Hematopoietic multipotent progenitor cell treated with erythropoietin and hydrocortisone succinate and interleukin-3 and kit ligand, for 17 days (in vitro differentiated cells): ENCODE data around the gene GDA.
A peak's percentile ranks its signal among the peaks of the same experiment; 100 is the strongest.
"Not testable (repeated sequence)": the region's sequence is repeated elsewhere in the genome, so short reads cannot be mapped to it uniquely, and the experiment has no call there.

ENCODE experiments used
- DNase-seq: peaks from one replicate; pipeline ENCODE4 v3.0.0-alpha.2; 2015; ENCODE audit warnings: low spot score

GDA gene

GRCh38 chr9:72207278-72207677 is 58.0 kb downstream of the GDA start:
- no peak for DNase-seq

GRCh38 chr9:72210522-72210921 is 61.3 kb downstream of the GDA start:
- no peak for DNase-seq

GRCh38 chr9:72211047-72211446 is 61.8 kb downstream of the GDA start:
- no peak for DNase-seq

- no peak for DNase-seq
Measured at GRCh38 chr9:72213906-72214305, 64.7 kb downstream of the GDA start.

GRCh38 chr9:72217306-72217842 is 68.1 kb downstream of the GDA start:
- no peak for DNase-seq

- DNase-seq: no peak
Measured at GRCh38 chr9:72220589-72220988, 71.3 kb downstream of the GDA start.

GRCh38 chr9:72226146-72226812 is 77.0 kb downstream of the GDA start:
- no peak for DNase-seq

GRCh38 chr9:72228282-72228681 is 79.0 kb downstream of the GDA start:
- no peak for DNase-seq

GRCh38 chr9:72232778-72233177 is 83.5 kb downstream of the GDA start:
- DNase-seq: no peak

- no peak for DNase-seq
Measured at GRCh38 chr9:72247549-72247948, 98.3 kb downstream of the GDA start.

GRCh38 chr9:72251589-72251988 is 102.3 kb downstream of the GDA start:
- DNase-seq: no peak

GRCh38 chr9:72254901-72255545 is 105.8 kb downstream of the GDA start:
- DNase-seq: no peak

- no peak for DNase-seq
Measured at GRCh38 chr9:72255569-72255968, 106.3 kb downstream of the GDA start.

GRCh38 chr9:72256931-72257330 is 107.7 kb downstream of the GDA start:
- DNase-seq: no peak

- no peak for DNase-seq
Measured at GRCh38 chr9:72257814-72258213, 108.6 kb downstream of the GDA start.

- DNase-seq: no peak
Measured at GRCh38 chr9:72262063-72262462, 112.8 kb downstream of the GDA start.

GRCh38 chr9:72263572-72263971 is 114.3 kb downstream of the GDA start:
- DNase-seq: no peak

GRCh38 chr9:72268961-72269360 is 119.7 kb downstream of the GDA start:
- no peak for DNase-seq

- DNase-seq: not testable (repeated sequence)
Measured at GRCh38 chr9:72270359-72270758, 121.1 kb downstream of the GDA start.

- peak; percentile 66 for DNase-seq
Measured at GRCh38 chr9:72271613-72272478, 122.6 kb downstream of the GDA start.

- DNase-seq: no peak
Measured at GRCh38 chr9:72274441-72274840, 125.2 kb downstream of the GDA start.

GRCh38 chr9:72274916-72275315 is 125.7 kb downstream of the GDA start:
- DNase-seq: no peak

- DNase-seq: no peak
Measured at GRCh38 chr9:72276429-72276828, 127.2 kb downstream of the GDA start.
